Epithelial cell of esophagus (primary cell): ENCODE measurements around the gene RSF1.
"Not testable (repeated sequence)": the region's sequence is repeated elsewhere in the genome, so short reads cannot be mapped to it uniquely, and the experiment has no call there.

Source experiments
- DNase-seq: peaks from one replicate; pipeline ENCODE4 v3.0.0; 2010; ENCODE audit warnings: low read depth
- H3K4me3 ChIP-seq: 2 replicates; pipeline ENCODE4 v1.5.1; 2011; ENCODE audit warnings: mild to moderate bottlenecking, low read length, control low read depth
- CTCF ChIP-seq: IDR thresholded peaks from 2 replicates; pipeline ENCODE4 v1.5.1; 2011; ENCODE audit warnings: low read depth, mild to moderate bottlenecking, low read length, control low read depth, inconsistent platforms; ENCODE audit not compliant: insufficient read depth; ENCODE audit errors: missing control alignments

Gene RSF1

GRCh38 chr11:77851503-77851902 is 31.0 kb upstream of the RSF1 start:
- no peak overlapping the region for H3K4me3 ChIP-seq
- DNase-seq: no peak
- no peak for TF ChIP-seq CTCF

DNA sequence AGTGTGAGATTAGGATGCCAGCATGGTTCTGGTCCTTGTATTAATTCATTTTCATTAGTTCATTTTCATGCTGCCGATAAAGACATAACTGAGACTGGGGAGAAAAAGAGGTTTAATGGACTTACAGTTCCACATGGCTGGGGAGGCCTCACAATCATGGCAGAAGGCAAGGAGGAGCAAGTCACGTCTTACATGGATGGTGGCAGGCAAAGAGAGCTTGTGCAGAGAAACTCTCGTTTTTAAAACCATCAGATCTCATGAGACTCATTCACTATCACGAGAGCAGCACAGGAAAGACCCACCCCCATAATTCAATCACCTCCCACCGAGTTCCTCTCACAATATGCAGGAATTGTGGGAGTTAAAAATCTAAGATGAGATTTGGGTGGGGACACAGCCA is 23.2 kb upstream of the RSF1 start:
- DNase-seq, H3K4me3 ChIP-seq: not testable (repeated sequence)

- TF ChIP-seq CTCF: no peak
- H3K4me3 ChIP-seq: no peak overlapping the region
- DNase-seq: no peak
Measured at GRCh38 chr11:77842441-77843121, 22.1 kb upstream of the RSF1 start.

- H3K4me3 ChIP-seq: no peak overlapping the region
- DNase-seq: no peak
- no peak for TF ChIP-seq CTCF
Measured at GRCh38 chr11:77833302-77833701, 12.8 kb upstream of the RSF1 start.

DNA sequence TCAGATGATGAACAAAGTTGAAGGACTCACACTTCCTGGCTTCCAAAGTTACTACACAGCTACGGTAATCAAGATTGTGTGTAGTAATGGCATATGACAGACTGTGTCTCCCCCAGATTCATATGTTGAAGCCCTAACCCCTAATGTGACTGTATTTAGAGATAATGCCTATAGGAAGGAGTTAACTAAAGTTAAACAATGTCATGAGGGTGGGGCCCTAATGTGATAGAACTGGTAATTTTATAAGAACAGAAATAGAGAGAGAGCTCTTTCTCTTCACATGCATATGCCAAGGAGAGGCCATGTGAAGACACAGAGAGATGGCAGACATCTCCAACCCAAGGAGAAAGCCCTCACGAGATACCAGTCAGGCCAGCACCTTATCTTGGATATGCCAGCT is 8.4 kb upstream of the RSF1 start:
- no peak overlapping the region for H3K4me3 ChIP-seq
- no peak for TF ChIP-seq CTCF
- DNase-seq: no peak

GRCh38 chr11:77823775-77824174 is 3.3 kb upstream of the RSF1 start:
- H3K4me3 ChIP-seq: no peak overlapping the region
- DNase-seq: no peak
- TF ChIP-seq CTCF: no peak

DNA sequence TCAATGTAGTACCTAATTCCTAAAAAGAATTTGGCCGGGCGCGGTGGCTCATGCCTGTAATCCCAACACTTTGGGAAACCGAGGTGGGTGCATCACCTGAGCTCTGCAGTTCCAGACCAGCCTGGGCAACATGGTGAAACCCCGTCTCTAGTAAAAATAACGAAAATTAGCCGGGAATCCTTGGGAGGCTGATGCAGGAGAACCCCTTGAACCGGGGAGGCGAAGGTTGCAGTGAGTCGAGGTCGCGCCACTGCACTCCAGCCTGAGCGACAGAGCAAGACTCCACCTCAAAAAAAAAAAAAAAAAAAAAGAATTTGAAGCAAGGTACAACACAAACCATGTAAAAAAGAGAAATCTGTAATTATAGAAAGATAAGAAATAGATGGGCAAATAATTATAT is 1.6 kb upstream of the RSF1 start:
- not testable (repeated sequence) for DNase-seq, H3K4me3 ChIP-seq

- TF ChIP-seq CTCF: no peak
- peak overlapping the region; percentile 94 for H3K4me3 ChIP-seq
- DNase-seq: peak; percentile 27
Measured at GRCh38 chr11:77821349-77821851, 878 bp upstream of the RSF1 start.
